ENCODE data around the gene ADAMTS10.
"Not testable (repeated sequence)": the region's sequence is repeated elsewhere in the genome, so short reads cannot be mapped to it uniquely, and the experiment has no call there.

Gene ADAMTS10

GRCh38 chr19:8610041-8610935 is at the start of gene ADAMTS10:
Gene ADAMTS10 (minus strand): TSS chr19:8610715. CDS start chr19:8605710, 5,005 bp downstream.
- DNase-seq (ENCODE audit: extremely low spot score, insufficient read length, low read depth): no peak
- FAIRE-seq: no peak

- FAIRE-seq (no peak), DNase-seq (ENCODE audit: extremely low spot score, insufficient read length, low read depth) (no peak)
These were observed 49.4 kb upstream of the ADAMTS10 start for GRCh38 chr19:8659905-8660304.

- DNase-seq (ENCODE audit: extremely low spot score, insufficient read length, low read depth) (no peak), FAIRE-seq (no peak)
These were observed 47.4 kb upstream of the ADAMTS10 start for GRCh38 chr19:8657869-8658268.

- FAIRE-seq (no peak), DNase-seq (ENCODE audit: extremely low spot score, insufficient read length, low read depth) (no peak)
These were observed 44.8 kb upstream of the ADAMTS10 start for GRCh38 chr19:8655340-8655709.

GRCh38 chr19:8654591-8655339 is 44.2 kb upstream of the ADAMTS10 start:
- FAIRE-seq (peak; percentile 78), DNase-seq (ENCODE audit: extremely low spot score, insufficient read length, low read depth) (peak; percentile 51)

GRCh38 chr19:8648240-8648639 is 37.7 kb upstream of the ADAMTS10 start:
- DNase-seq (ENCODE audit: extremely low spot score, insufficient read length, low read depth): no peak
- FAIRE-seq: no peak

- no peak for DNase-seq (ENCODE audit: extremely low spot score, insufficient read length, low read depth)
- no peak for FAIRE-seq
These were observed 33.5 kb upstream of the ADAMTS10 start for GRCh38 chr19:8643860-8644653.

- FAIRE-seq (no peak), DNase-seq (ENCODE audit: extremely low spot score, insufficient read length, low read depth) (no peak)
These were observed 32.0 kb upstream of the ADAMTS10 start for GRCh38 chr19:8642561-8642960.

GRCh38 chr19:8641908-8642547 is 31.5 kb upstream of the ADAMTS10 start:
- FAIRE-seq (peak; percentile 62), DNase-seq (ENCODE audit: extremely low spot score, insufficient read length, low read depth) (no peak)

GRCh38 chr19:8641221-8641907 is 30.8 kb upstream of the ADAMTS10 start:
- DNase-seq (ENCODE audit: extremely low spot score, insufficient read length, low read depth): no peak
- no peak for FAIRE-seq

GRCh38 chr19:8640402-8641004 is 30.0 kb upstream of the ADAMTS10 start:
- no peak for DNase-seq (ENCODE audit: extremely low spot score, insufficient read length, low read depth)
- FAIRE-seq: no peak

- DNase-seq (ENCODE audit: extremely low spot score, insufficient read length, low read depth) (no peak), FAIRE-seq (no peak)
These were observed 29.4 kb upstream of the ADAMTS10 start for GRCh38 chr19:8639821-8640401.

- FAIRE-seq (no peak), DNase-seq (ENCODE audit: extremely low spot score, insufficient read length, low read depth) (no peak)
These were observed 27.6 kb upstream of the ADAMTS10 start for GRCh38 chr19:8638078-8638619.

- not testable (repeated sequence) for FAIRE-seq; DNase-seq (ENCODE audit: extremely low spot score, insufficient read length, low read depth)
These were observed 26.6 kb upstream of the ADAMTS10 start for GRCh38 chr19:8637070-8637469.

- FAIRE-seq (no peak), DNase-seq (ENCODE audit: extremely low spot score, insufficient read length, low read depth) (no peak)
These were observed 24.9 kb upstream of the ADAMTS10 start for GRCh38 chr19:8635422-8635821.

GRCh38 chr19:8631425-8631819 is 20.9 kb upstream of the ADAMTS10 start:
- no peak for FAIRE-seq
- no peak for DNase-seq (ENCODE audit: extremely low spot score, insufficient read length, low read depth)

GRCh38 chr19:8630796-8631424 is 20.4 kb upstream of the ADAMTS10 start:
- no peak for DNase-seq (ENCODE audit: extremely low spot score, insufficient read length, low read depth)
- no peak for FAIRE-seq

Measured in GM18507 (cell line).